ENCODE results near the gene HOXD4.

The HOXD4 gene

DNA sequence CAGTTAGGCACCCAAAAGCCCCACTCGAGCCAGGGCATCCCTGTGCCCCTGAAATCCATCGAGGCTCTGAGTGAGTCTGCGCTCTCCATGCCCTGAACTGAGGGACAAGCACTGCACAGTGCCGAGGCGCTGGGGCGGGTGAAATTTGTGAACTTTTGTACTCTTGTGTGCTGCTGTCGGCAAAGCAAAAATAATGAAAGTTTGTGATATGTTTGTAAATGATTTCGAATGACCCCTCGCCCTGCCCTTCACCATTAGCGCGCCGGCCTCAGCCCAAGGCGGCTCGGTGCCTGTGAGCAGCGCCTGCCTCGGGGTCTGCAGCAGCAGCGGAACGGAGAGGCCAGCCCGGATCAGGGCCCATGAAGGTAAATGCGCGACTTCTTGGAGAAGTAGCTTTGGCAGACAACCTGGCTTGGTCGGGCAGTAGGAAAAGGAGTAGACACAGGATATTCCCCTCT lies 1.8 kb upstream of the HOXD4 start:
- Histone ChIP-seq H3K9me3 (ENCODE audit: insufficient read depth, low read length) (no peaks in the 10 kb centered on the region), H3K4me2 (ENCODE audit: low read length) (no peak overlapping the region), H2AFZ (ENCODE audit: low read depth, low read length) (no peak overlapping the region), H3K9ac (ENCODE audit: low read length) (no peak overlapping the region), H3K4me1 (ENCODE audit: low read length) (no peaks in the 10 kb centered on the region), H4K20me1 (ENCODE audit: insufficient read depth, low read length) (no peaks in the 10 kb centered on the region), H3K27ac (ENCODE audit: low read length) (no peak overlapping the region), H3K27me3 (ENCODE audit: low read depth, low read length) (peaks cover 3% of the 10 kb centered on the region; the same call in 1 of the 2 replicates), H3K79me2 (ENCODE audit: low read length) (no peaks in the 10 kb centered on the region), H3K36me3 (replicated peaks; ENCODE audit: low read depth, low read length) (no peaks in the 10 kb centered on the region), H3K4me3 (ENCODE audit: low read length) (no peak overlapping the region)
- TF ChIP-seq CTCF (IDR thresholded peaks at IDR 0.05; ENCODE audit: low read depth, low read length): no peak
- TF ChIP-seq EZH2phosphoT487 (IDR thresholded peaks at IDR 0.05; ENCODE audit: low read depth): no peak

- H3K4me2 ChIP-seq (ENCODE audit: low read length): no peak overlapping the region
- H3K36me3 ChIP-seq (replicated peaks; ENCODE audit: low read depth, low read length): no peaks in the 10 kb centered on the region
- H3K4me1 ChIP-seq (ENCODE audit: low read length): no peaks in the 10 kb centered on the region
- H3K4me3 ChIP-seq (ENCODE audit: low read length): no peak overlapping the region
- H2AFZ ChIP-seq (ENCODE audit: low read depth, low read length): no peak overlapping the region
- H3K79me2 ChIP-seq (ENCODE audit: low read length): no peaks in the 10 kb centered on the region
- peaks cover 3% of the 10 kb centered on the region; the same call in 1 of the 2 replicates for H3K27me3 ChIP-seq (ENCODE audit: low read depth, low read length)
- H3K9ac ChIP-seq (ENCODE audit: low read length): no peak overlapping the region
- no peak for TF ChIP-seq EZH2phosphoT487 (IDR thresholded peaks at IDR 0.05; ENCODE audit: low read depth)
- TF ChIP-seq CTCF (IDR thresholded peaks at IDR 0.05; ENCODE audit: low read depth, low read length): no peak
- H3K27ac ChIP-seq (ENCODE audit: low read length): no peak overlapping the region
- no peaks in the 10 kb centered on the region for H3K9me3 ChIP-seq (ENCODE audit: insufficient read depth, low read length)
- H4K20me1 ChIP-seq (ENCODE audit: insufficient read depth, low read length): no peaks in the 10 kb centered on the region
These were observed 1.3 kb upstream of the HOXD4 start for GRCh38 chr2:176149939-176150583.

DNA sequence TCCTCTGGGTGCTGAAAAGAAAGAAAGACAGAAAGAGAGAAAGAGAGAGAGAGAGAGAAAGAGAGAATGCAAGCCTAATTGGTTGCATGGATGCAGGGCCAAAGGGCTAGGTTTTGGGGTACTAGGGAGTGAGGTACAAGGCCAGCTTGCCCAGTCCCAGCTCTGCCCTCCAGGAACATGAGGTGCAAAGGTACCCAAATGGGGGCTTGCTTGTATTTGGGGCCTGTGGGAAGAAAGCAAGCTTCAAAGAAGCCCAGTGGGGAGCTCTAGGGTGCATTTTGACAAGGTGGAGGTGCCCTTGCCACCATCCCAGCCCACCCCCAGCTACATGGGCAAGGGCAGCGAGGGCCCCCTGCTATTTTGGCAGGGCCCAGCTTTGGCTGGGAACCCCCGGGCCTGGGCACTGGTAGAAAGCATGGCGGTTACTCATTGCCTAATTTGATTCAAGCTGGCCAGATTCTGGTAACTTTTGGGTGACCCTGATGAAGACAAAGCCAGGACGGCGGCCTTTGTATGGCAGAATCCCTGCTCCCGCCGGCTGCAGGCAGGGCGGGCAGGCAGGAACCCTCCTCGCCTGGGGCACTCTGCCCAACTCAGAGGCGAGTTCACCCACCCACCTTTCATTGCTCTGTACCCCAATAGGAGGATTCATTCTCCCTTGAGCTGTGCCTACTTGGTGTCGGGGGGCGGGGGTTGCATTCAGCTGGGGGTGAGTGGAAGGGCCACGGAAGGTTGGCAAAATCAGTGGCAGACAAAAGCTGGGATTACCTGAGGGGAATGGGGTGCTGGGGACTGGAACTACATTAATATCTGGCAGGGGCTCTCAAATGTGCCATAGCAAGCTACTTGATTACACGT lies 537 bp upstream of the HOXD4 start:
- Histone ChIP-seq H3K79me2 (ENCODE audit: low read length) (no peaks in the 10 kb centered on the region), H4K20me1 (ENCODE audit: insufficient read depth, low read length) (no peaks in the 10 kb centered on the region), H3K36me3 (replicated peaks; ENCODE audit: low read depth, low read length) (no peaks in the 10 kb centered on the region), H3K9me3 (ENCODE audit: insufficient read depth, low read length) (no peaks in the 10 kb centered on the region), H3K4me3 (ENCODE audit: low read length) (no peak overlapping the region), H3K27me3 (ENCODE audit: low read depth, low read length) (peaks cover 3% of the 10 kb centered on the region; the same call in 1 of the 2 replicates), H3K4me2 (ENCODE audit: low read length) (no peak overlapping the region), H3K27ac (ENCODE audit: low read length) (no peak overlapping the region), H3K9ac (ENCODE audit: low read length) (no peak overlapping the region), H3K4me1 (ENCODE audit: low read length) (no peaks in the 10 kb centered on the region), H2AFZ (ENCODE audit: low read depth, low read length) (no peak overlapping the region)
- no peak for TF ChIP-seq EZH2phosphoT487 (IDR thresholded peaks at IDR 0.05; ENCODE audit: low read depth)
- TF ChIP-seq CTCF (IDR thresholded peaks at IDR 0.05; ENCODE audit: low read depth, low read length): no peak

Data from OCI-LY3 (cell line).